Epithelial cell of esophagus (primary cell): ENCODE data around the gene PSAPL1.

Experiments
- DNase-seq: peaks from one replicate; pipeline ENCODE4 v3.0.0; 2010; ENCODE audit warnings: low read depth
- H3K4me3 ChIP-seq: 2 replicates; pipeline ENCODE4 v1.5.1; 2011; ENCODE audit warnings: mild to moderate bottlenecking, low read length, control low read depth
- TF ChIP-seq, protein P1 (sequence below): IDR thresholded peaks from 2 replicates; pipeline ENCODE4 v1.5.1; 2011; ENCODE audit warnings: low read depth, mild to moderate bottlenecking, low read length, control low read depth, inconsistent platforms; ENCODE audit not compliant: insufficient read depth; ENCODE audit errors: missing control alignments

The PSAPL1 gene

DNA sequence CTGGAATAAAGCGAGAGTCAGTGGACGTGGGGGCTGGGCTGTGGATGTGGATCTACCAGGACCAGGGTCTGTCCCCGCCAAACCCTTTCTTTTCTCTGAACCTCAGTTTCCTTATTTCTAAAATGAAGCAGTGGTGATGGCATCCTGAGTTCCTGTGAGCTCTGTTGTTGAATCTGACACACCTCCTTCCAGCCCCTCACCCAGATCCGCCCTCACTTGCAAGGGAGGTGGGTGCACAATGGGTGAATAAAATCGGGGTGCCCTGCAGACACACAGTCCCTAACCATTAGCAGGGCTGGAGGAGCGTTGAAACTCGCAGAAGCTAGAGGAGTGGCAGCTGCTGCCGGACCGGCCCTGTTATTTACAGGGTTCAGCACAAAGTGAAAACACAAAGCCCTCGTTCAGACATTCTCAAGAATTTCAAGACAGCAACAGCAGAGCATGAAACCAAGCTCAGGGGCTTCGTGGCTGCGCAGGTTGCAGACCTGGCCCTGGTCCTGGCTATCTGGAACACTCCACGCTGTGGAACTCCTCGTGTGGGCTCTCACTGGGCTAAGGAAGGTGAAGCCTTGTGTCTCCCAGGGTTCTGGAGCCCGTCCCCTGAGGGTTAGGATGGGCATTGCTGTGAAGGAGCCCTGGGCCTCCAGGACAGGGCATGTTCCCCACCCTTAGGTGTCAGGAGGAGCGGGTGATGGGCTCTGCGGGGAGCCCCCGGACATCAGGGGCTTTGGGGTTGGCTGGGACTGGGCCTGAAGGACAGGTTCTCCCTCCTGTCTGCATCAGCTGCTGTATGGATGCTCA, 42.9 kb downstream of the PSAPL1 start:
- TF ChIP-seq, protein P1, sequence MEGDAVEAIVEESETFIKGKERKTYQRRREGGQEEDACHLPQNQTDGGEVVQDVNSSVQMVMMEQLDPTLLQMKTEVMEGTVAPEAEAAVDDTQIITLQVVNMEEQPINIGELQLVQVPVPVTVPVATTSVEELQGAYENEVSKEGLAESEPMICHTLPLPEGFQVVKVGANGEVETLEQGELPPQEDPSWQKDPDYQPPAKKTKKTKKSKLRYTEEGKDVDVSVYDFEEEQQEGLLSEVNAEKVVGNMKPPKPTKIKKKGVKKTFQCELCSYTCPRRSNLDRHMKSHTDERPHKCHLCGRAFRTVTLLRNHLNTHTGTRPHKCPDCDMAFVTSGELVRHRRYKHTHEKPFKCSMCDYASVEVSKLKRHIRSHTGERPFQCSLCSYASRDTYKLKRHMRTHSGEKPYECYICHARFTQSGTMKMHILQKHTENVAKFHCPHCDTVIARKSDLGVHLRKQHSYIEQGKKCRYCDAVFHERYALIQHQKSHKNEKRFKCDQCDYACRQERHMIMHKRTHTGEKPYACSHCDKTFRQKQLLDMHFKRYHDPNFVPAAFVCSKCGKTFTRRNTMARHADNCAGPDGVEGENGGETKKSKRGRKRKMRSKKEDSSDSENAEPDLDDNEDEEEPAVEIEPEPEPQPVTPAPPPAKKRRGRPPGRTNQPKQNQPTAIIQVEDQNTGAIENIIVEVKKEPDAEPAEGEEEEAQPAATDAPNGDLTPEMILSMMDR: no peak
- no peak overlapping the region for H3K4me3 ChIP-seq
- DNase-seq: no peak

DNA sequence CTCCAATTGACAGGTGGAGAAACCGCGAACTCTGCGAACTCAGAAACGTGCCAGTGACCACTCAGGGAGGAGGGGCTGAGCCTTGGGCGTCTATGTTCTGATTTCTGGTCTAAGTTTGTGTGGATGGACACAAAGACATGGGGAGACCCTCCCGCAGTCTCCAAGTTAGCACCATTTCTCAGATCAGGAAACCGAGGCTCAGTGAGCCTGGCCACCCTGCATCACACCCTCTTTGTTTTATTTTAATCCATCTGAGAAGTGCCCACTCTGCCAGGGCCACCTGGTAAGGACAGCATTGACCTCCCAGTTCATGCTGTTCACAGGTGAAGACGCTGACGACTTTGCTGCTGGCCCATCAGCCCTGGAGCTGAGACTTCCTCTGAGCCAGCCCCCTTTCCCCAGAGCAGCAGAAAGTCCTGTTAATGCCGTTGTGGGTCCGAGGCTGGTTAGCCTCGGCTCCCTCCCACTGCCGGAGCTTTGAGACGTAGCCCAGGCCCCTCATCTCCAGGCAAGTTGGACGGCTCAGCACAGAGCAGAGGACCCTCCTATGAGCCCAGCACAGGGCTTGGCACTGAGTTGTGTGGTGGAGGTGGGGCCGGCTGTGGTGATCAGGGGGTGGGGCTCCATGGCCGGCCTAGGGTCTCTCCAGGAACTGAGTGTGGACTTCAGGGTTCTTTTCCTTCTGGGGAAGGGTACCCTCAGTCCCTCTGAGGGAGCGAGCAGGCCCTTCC, 43.7 kb downstream of the PSAPL1 start:
- H3K4me3 ChIP-seq: no peak overlapping the region
- no peak for DNase-seq
- TF ChIP-seq, protein P1: no peak

DNA sequence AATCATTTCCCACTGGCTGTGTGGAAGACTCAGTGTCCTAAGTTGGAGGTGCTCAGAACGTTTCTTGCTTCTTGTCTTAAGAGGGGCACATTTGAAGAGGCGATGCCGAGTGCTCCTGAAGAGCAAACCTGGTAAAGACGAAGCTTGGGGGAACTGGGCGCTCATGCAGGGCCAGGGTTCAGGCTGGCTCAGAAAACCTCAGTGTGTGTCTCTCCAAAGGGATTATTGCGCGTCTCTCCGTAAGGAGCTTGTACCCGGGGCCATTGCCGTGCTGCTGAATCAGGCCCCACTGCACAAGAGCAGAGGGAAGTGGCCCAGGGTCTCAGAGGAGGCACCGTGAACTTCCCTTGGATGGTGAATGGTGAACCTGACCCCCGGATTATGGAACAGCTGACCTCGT, 44.4 kb downstream of the PSAPL1 start:
- no peak overlapping the region for H3K4me3 ChIP-seq
- no peak for DNase-seq
- TF ChIP-seq, protein P1: no peak

DNA sequence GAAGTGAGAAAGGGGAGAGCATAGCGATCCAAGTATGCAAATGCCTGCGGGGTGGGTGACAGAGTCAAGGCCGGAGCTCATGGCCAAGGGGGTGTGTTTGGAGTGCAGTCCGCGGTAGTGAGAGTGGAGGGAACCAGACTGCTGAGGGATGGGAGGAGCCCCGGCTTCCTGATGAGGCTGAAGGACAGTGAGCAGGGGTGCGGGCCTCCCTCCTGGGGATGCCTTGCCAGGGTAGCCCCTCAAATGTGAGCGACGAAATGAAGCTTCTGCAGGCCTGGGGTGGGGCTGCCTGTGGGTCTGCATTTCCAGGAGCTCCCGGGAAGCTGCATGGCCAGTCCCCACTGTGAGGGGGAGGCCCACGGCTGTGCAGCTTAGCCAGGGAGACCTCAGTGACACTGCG, 45.0 kb downstream of the PSAPL1 start:
- TF ChIP-seq, protein P1: no peak
- DNase-seq: no peak
- H3K4me3 ChIP-seq: no peak overlapping the region

DNA sequence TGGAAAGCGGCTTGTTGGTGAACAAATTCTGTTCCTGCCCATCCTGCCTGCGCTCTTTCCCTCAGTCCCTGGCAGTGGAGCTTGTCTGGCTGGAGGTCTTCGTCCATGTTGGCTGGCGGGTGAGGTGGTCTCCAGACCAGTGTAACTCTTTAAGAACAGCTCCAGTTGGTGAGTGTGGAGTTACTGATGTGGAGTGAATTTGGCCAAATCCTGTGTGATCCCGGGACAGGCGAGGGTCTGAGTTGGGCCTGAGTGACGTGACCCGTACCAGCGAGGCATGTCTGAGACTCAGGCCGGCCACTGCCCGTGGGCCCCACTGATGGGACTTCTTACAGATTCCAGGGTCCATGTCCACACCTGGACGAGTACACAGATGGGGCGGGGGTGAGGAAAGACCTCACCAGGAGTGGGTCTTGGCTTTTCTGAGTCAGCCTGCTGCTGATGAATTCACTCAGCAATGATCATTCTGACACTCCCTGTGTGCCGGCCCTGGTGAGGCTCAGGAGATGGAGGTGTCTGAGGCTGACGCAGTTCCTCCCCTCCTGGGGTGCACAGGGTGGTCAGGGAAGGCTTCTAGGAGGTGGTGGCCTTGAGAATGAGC, 45.5 kb downstream of the PSAPL1 start:
- TF ChIP-seq, protein P1: no peak
- H3K4me3 ChIP-seq: no peak overlapping the region

DNA sequence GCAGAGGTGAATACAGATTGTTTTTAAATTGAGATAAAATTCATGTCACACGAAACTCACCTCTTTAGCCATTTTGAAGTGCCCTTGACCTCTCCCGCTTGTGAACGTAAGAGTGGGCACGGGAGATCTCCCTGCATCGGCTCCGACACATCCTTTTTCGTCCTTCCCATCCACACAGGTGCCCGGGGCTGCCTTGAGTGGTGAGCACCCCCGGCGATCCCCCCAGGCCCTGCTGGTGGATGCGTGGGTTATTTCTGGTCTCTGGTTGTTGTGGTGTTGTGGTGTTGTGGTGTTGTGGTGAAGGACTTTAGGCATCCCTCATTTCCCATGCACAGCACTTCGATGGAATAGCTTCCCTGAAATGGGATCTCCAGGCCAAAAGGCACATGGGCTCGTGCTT, 46.1 kb downstream of the PSAPL1 start:
- H3K4me3 ChIP-seq: no peak overlapping the region
- TF ChIP-seq, protein P1: no peak
- DNase-seq: no peak

More for the DNA sequence above, 45.5 kb downstream of the PSAPL1 start:
- no peak for DNase-seq
